Natural killer cell (primary cell): ENCODE results near the gene ITGAE. TPM values are rescaled to one million over a fixed set of nuclear protein-coding genes. Genes with fewer than 3 reads are reported as not detected.

Experiments used
- ATAC-seq, 3 donors: fragments of 150-1000 bp in 2 of 3; fragments of 200-7000 bp in 1 of 3; cut with Tn5 transposase; 1 replicate in 1 of 3; 2 replicates in 2 of 3; pipeline ENCODE4 v1.10.0; 2021; ENCODE audit warnings: mild to moderate bottlenecking in 2 of 3, moderate library complexity in 2 of 3
- DNase-seq, 2 donors: peaks; one replicate each; pipeline versions ENCODE4 v3.0.0 to v3.0.0-alpha.2; 2013 to 2021; ENCODE audit warnings: mixed read lengths in 1 of 2
- H3K27ac ChIP-seq: one replicate; pipeline ENCODE4 v1.5.1; 2013; ENCODE audit warnings: mild to moderate bottlenecking, low read length
- H3K27me3 ChIP-seq: one replicate; pipeline ENCODE4 v1.6.1; 2013; ENCODE audit warnings: low read length; ENCODE audit not compliant: control insufficient read depth, insufficient read depth
- H3K36me3 ChIP-seq: one replicate; pipeline ENCODE4 v1.6.1; 2013; ENCODE audit warnings: low read length; ENCODE audit not compliant: control insufficient read depth, insufficient read depth
- H3K4me1 ChIP-seq: one replicate; pipeline ENCODE4 v1.6.1; 2013; ENCODE audit warnings: low read length; ENCODE audit not compliant: control insufficient read depth, insufficient read depth
- H3K4me3 ChIP-seq: one replicate; pipeline ENCODE4 v1.5.1; 2013; ENCODE audit warnings: low read length
- H3K9me3 ChIP-seq: one replicate; pipeline ENCODE4 v1.6.1; 2013; ENCODE audit warnings: low read length; ENCODE audit not compliant: control insufficient read depth, insufficient read depth
- H3K27ac Mint-ChIP-seq, 2 donors: one replicate each; pipeline ENCODE4 v1.8.0; 2022; ENCODE audit warnings: mild to moderate bottlenecking in 2 of 2, mixed read lengths in 2 of 2, moderate library complexity in 1 of 2
- H3K27me3 Mint-ChIP-seq, 2 donors: one replicate each; pipeline ENCODE4 v1.8.0; 2022; ENCODE audit warnings: low read depth in 2 of 2, mixed read lengths in 2 of 2
- H3K36me3 Mint-ChIP-seq: one replicate; pipeline ENCODE4 v1.8.0; 2022; ENCODE audit warnings: mixed read lengths
- H3K4me1 Mint-ChIP-seq, 2 donors: one replicate each; pipeline ENCODE4 v1.8.0; 2022; ENCODE audit warnings: mixed read lengths in 2 of 2
- H3K4me3 Mint-ChIP-seq: one replicate; pipeline ENCODE4 v1.8.0; 2022; ENCODE audit warnings: mild to moderate bottlenecking, moderate library complexity, mixed read lengths
- H3K9me3 Mint-ChIP-seq, 2 donors: one replicate each; pipeline ENCODE4 v1.8.0; 2022; ENCODE audit warnings: mixed read lengths in 2 of 2
- WGBS: methylation state at CpG from one replicate; pipeline ENCODE4 v1.1.7; 2013; ENCODE audit warnings: missing lambda C conversion rate; ENCODE audit not compliant: insufficient coverage; 5-methylcytosine and 5-hydroxymethylcytosine counted together
- intact Hi-C: fragments of 100-400 bp; cut with micrococcal nuclease; formaldehyde crosslinking; loops from one replicate; pipeline ENCODE4 v1.14.2; 2022
- total RNA-seq, 4 donors: library from RNA; stranded (reverse); fragments of 120-200 nt in 1 of 4; gene quantifications; one replicate each; pipeline versions ENCODE4 v1.2.3 to v1.2.4, GENCODE V29; 2013 to 2022
- TF ChIP-seq, protein P1 (sequence below): fragments of 200-600 bp; IDR thresholded peaks from one replicate; pipeline ENCODE4 v1.8.0; 2022; ENCODE audit warnings: antibody characterized with exemption

Gene ITGAE
- total RNA-seq, 3 donors from 2014 or later (not counting 1 experiment from before 2014, with no cell fraction given): 12.8 to 13.8 (median 13.8) TPM

- TF ChIP-seq, protein P1, sequence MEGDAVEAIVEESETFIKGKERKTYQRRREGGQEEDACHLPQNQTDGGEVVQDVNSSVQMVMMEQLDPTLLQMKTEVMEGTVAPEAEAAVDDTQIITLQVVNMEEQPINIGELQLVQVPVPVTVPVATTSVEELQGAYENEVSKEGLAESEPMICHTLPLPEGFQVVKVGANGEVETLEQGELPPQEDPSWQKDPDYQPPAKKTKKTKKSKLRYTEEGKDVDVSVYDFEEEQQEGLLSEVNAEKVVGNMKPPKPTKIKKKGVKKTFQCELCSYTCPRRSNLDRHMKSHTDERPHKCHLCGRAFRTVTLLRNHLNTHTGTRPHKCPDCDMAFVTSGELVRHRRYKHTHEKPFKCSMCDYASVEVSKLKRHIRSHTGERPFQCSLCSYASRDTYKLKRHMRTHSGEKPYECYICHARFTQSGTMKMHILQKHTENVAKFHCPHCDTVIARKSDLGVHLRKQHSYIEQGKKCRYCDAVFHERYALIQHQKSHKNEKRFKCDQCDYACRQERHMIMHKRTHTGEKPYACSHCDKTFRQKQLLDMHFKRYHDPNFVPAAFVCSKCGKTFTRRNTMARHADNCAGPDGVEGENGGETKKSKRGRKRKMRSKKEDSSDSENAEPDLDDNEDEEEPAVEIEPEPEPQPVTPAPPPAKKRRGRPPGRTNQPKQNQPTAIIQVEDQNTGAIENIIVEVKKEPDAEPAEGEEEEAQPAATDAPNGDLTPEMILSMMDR: no peak
- intact Hi-C loops: loop anchor here (5.0 kb wide), 1 partner anchor 75 kb away; no protein-coding TSS in a partner anchor
- Mint-ChIP-seq H3K4me3 (no peak overlapping the region), H3K36me3 (no peaks in the 10 kb centered on the region), H3K27me3 (peaks cover 0 to 8% of the 10 kb centered on the region in 2 donors), H3K4me1 (peaks cover 12 to 36% of the 10 kb centered on the region in 2 donors), H3K9me3 (no peaks in the 10 kb centered on the region), H3K27ac (no peak overlapping the region)
- no peak for ATAC-seq
- peaks cover 3% of the 10 kb centered on the region for H3K27me3 ChIP-seq
- no peak overlapping the region for H3K4me3 ChIP-seq
- H3K36me3 ChIP-seq: peaks cover 2% of the 10 kb centered on the region
- peaks cover 71% of the 10 kb centered on the region for H3K4me1 ChIP-seq
- H3K27ac ChIP-seq: no peak overlapping the region
- no peak for DNase-seq
- H3K9me3 ChIP-seq: no peaks in the 10 kb centered on the region
- WGBS: 84% methylated on average over 9 of the region's 9 CpGs
Measured at GRCh38 chr17:3692346-3692745, 108.6 kb downstream of the ITGAE start.

- Mint-ChIP-seq H3K4me3 (no peak overlapping the region), H3K9me3 (no peaks in the 10 kb centered on the region), H3K27me3 (peaks cover 0 to 8% of the 10 kb centered on the region in 2 donors), H3K27ac (no peak overlapping the region), H3K36me3 (no peaks in the 10 kb centered on the region), H3K4me1 (peaks cover 12 to 33% of the 10 kb centered on the region in 2 donors)
- Histone ChIP-seq H3K27me3 (peaks cover 3% of the 10 kb centered on the region), H3K27ac (no peak overlapping the region), H3K9me3 (no peaks in the 10 kb centered on the region), H3K36me3 (peaks cover 2% of the 10 kb centered on the region), H3K4me1 (peaks cover 69% of the 10 kb centered on the region), H3K4me3 (no peak overlapping the region)
- TF ChIP-seq, protein P1: no peak
- DNase-seq (no peak), ATAC-seq (no peak)
- 89% methylated on average over 16 of the region's 16 CpGs for WGBS
- intact Hi-C loops: loop anchor here (5.0 kb wide), 1 partner anchor 76 kb away; no protein-coding TSS in a partner anchor
Measured at GRCh38 chr17:3691617-3692067, 109.3 kb downstream of the ITGAE start.

- H3K36me3 Mint-ChIP-seq: no peaks in the 10 kb centered on the region
- H3K4me3 Mint-ChIP-seq: no peak overlapping the region
- peaks cover 2% of the 10 kb centered on the region for H3K36me3 ChIP-seq
- intact Hi-C loops: loop anchor here (5.0 kb wide), 1 partner anchor 77 kb away; no protein-coding TSS in a partner anchor
- no peak for ATAC-seq
- peaks cover 56% of the 10 kb centered on the region for H3K4me1 ChIP-seq
- H3K4me3 ChIP-seq: no peak overlapping the region
- TF ChIP-seq, protein P1: no peak
- H3K27ac ChIP-seq: no peak overlapping the region
- H3K4me1 Mint-ChIP-seq: peaks cover 12 to 20% of the 10 kb centered on the region in 2 donors
- no peak overlapping the region for H3K27ac Mint-ChIP-seq
- no peaks in the 10 kb centered on the region for H3K9me3 Mint-ChIP-seq
- 94% methylated on average over 22 of the region's 22 CpGs for WGBS
- DNase-seq: no peak
- peaks cover 0 to 8% of the 10 kb centered on the region in 2 donors for H3K27me3 Mint-ChIP-seq
- H3K27me3 ChIP-seq: peaks cover 3% of the 10 kb centered on the region
- H3K9me3 ChIP-seq: no peaks in the 10 kb centered on the region
Measured at GRCh38 chr17:3690094-3690715, 110.8 kb downstream of the ITGAE start.
